ENCODE data around the gene NECTIN1. TPM values are rescaled to one million over a fixed set of nuclear protein-coding genes. Genes with fewer than 3 reads are reported as not detected.

NECTIN1 gene
- polyA plus RNA-seq, 3 donors: 32.3 to 43.4 (median 34.9) TPM

GRCh38 chr11:119592642-119593041, 136.4 kb downstream of the NECTIN1 start:
- no peak for DNase-seq (ENCODE audit: extremely low read depth in 1 of 11, low read depth in 9 of 11, low spot score in 4 of 11)

GRCh38 chr11:119591836-119592310, 137.1 kb downstream of the NECTIN1 start:
- DNase-seq (ENCODE audit: extremely low read depth in 1 of 11, low read depth in 9 of 11, low spot score in 4 of 11): no peak

GRCh38 chr11:119590651-119591351, 138.2 kb downstream of the NECTIN1 start:
- DNase-seq (ENCODE audit: extremely low read depth in 1 of 11, low read depth in 9 of 11, low spot score in 4 of 11): no peak

GRCh38 chr11:119589001-119589400, 140.0 kb downstream of the NECTIN1 start:
- no peak for DNase-seq (ENCODE audit: extremely low read depth in 1 of 11, low read depth in 9 of 11, low spot score in 4 of 11)

All from renal cortex interstitium (tissue), 11 donors.